GM10266 (cell line): ENCODE measurements around the gene VAMP5.
"Not testable (repeated sequence)": the region's sequence is repeated elsewhere in the genome, so short reads cannot be mapped to it uniquely, and the experiment has no call there.

ENCODE experiments used
- DNase-seq: peaks from one replicate; pipeline ENCODE4 v3.0.0; 2012; ENCODE audit errors: extremely low spot score
- CTCF ChIP-seq: IDR thresholded peaks from 2 replicates; pipeline ENCODE4 v1.5.1; 2012; ENCODE audit warnings: mild to moderate bottlenecking, low read depth; ENCODE audit not compliant: control insufficient read depth, insufficient read depth; ENCODE audit errors: missing control alignments

VAMP5 gene

GRCh38 chr2:85613717-85614515 lies 29.7 kb downstream of the VAMP5 start:
- DNase-seq, result no peak
- no peak for TF ChIP-seq CTCF

- not testable (repeated sequence) for DNase-seq
Measured at GRCh38 chr2:85614757-85615156, 30.5 kb downstream of the VAMP5 start.

GRCh38 chr2:85615413-85615728 lies 31.1 kb downstream of the VAMP5 start:
- no peak for DNase-seq

GRCh38 chr2:85617723-85618122 lies 33.5 kb downstream of the VAMP5 start:
- not testable (repeated sequence) for DNase-seq

More at GRCh38 chr2:85615413-85615728, 31.1 kb downstream of the VAMP5 start:
- TF ChIP-seq CTCF, result no peak

- no peak for DNase-seq
- TF ChIP-seq CTCF, result no peak
Measured at GRCh38 chr2:85619617-85620016, 35.4 kb downstream of the VAMP5 start.

GRCh38 chr2:85621338-85621737 lies 37.1 kb downstream of the VAMP5 start:
- no peak for DNase-seq

GRCh38 chr2:85623991-85624390 lies 39.8 kb downstream of the VAMP5 start:
- no peak for TF ChIP-seq CTCF

More at GRCh38 chr2:85621338-85621737, 37.1 kb downstream of the VAMP5 start:
- TF ChIP-seq CTCF, result no peak

GRCh38 chr2:85628658-85629057 lies 44.4 kb downstream of the VAMP5 start:
- peak; percentile 33 for DNase-seq
- TF ChIP-seq CTCF, result no peak

More at GRCh38 chr2:85623991-85624390, 39.8 kb downstream of the VAMP5 start:
- DNase-seq, result no peak
